ENCODE results near the gene PCBD2.

Gene PCBD2

DNA sequence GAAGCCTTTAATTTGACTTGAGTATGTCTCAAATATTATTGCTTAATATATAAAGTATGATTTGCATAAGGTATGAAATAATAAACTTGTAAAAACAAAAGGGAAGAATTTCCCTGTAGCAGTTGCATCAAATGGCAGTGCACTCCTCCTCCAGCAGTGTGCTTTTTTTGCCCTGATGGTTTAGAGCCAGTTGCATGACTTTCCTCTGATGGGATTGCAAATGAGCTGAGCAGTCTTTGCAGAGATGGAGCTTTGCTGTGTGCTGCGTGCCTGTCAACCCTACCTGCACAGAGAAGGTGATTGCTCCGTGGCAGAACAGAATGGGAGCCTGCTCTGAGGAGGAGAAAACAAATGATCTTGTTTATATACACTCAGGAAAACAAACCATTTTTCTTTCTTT lies 40.1 kb downstream of the PCBD2 start:
- no peak for DNase-seq (ENCODE audit: low read depth in 1 of 2, low spot score in 1 of 2)
- no peak for TF ChIP-seq JUND (IDR thresholded peaks at IDR 0.05; ENCODE audit: low read depth)
- in situ Hi-C loops (cut with HindIII; ENCODE audit: low pct_unique_long_range_greater_than_20kb, low sequenced_read_pairs), result no loop called here

DNA sequence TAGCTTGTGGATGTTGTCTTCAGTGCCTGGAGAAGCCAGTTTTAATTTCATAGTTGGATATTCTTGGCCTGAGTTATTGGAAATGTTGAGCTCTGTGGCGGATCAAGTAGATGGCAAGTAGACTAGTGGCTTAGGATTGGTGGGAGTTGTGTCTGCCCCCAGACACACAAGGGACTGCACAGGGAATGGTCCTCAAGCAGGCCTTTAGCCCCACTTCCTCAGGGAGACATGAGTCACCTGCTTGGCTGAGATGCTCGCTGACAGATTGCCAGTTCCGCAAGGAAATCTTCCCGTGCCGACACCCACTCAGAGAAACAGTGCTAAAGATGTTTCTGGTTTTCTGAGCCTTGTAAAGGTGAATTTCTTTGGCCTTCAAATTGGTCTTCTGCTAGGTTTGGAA lies 44.0 kb downstream of the PCBD2 start:
- DNase-seq (ENCODE audit: low read depth in 1 of 2, low spot score in 1 of 2), result no peak
- TF ChIP-seq JUND (IDR thresholded peaks at IDR 0.05; ENCODE audit: low read depth), result no peak
- in situ Hi-C loops (cut with HindIII; ENCODE audit: low pct_unique_long_range_greater_than_20kb, low sequenced_read_pairs), result no loop called here

DNA sequence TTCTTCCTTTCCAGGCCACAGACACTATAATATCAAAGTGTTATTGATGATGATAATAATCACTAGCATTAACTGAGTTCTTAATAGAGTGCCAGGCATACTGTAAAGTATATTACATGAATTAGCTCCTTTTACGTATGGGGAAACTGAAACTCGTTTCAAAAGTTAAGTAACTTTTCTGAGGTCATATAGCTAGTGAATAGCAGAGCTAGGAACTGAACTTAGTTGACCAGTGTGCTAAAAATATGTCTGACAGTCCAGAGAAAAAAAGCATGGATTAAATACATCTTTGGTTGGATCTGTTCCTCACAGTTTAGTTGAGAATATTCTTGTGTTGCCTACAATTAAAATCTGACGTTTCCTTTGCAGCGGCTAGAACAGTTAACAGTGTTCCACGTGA lies 44.4 kb downstream of the PCBD2 start:
- no peak for DNase-seq (ENCODE audit: low read depth in 1 of 2, low spot score in 1 of 2)
- TF ChIP-seq JUND (IDR thresholded peaks at IDR 0.05; ENCODE audit: low read depth), result no peak
- in situ Hi-C loops (cut with HindIII; ENCODE audit: low pct_unique_long_range_greater_than_20kb, low sequenced_read_pairs), result no loop called here

DNA sequence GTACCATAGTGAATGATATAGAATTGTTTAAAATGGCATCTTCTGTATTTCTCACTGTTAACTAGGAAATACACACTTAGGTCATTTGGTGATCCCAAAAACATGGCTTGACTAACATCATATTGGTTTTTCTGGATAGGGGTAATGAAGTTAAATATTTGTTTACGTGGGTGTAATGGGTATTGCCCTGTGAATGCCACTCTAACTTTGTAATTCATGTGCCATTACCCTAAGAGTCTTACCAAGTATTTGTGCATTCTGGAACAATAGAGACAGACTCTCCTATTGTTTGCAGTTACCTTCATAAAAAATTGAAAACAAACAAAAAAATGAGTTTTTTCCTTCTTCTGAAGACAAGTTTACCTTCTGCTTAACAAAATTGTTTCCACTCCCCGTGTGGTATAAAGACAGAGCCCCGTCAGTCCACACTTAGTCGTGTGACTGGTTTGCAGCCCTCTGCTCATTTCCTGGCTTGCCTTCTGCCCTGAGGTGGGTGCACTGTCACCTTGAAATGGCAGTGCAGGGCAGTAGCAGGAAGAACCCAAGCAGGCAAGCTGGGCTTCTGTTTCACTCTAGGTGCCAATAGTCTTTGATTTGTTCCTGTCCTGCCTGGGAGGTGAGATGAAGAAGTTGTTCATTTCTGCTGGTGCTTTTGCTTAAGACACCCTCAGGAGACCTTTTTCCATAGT lies 53.1 kb downstream of the PCBD2 start:
- TF ChIP-seq JUND (IDR thresholded peaks at IDR 0.05; ENCODE audit: low read depth), result no peak
- in situ Hi-C loops (cut with HindIII; ENCODE audit: low pct_unique_long_range_greater_than_20kb, low sequenced_read_pairs), result no loop called here
- DNase-seq (ENCODE audit: low read depth in 1 of 2, low spot score in 1 of 2), result peak in 1 of 2 experiments; percentile 32

DNA sequence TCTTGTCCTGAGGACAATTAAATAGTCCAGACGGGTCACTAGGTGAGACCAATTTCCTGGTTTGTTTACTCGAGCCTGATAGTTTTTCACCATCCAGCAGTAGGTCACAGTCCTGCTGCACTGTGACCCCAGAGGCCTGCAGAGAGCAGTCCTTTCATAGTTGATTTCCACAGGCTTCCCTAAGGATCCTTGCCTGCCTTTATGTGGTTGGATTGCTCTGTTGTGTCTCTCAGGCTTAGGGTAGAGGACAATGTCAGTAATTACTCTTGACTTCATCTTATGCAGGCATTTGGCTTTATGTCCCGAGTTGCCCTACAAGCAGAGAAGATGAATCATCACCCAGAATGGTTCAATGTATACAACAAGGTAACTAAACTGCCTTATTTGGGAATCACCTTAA lies 53.8 kb downstream of the PCBD2 start:
- in situ Hi-C loops (cut with HindIII; ENCODE audit: low pct_unique_long_range_greater_than_20kb, low sequenced_read_pairs), result no loop called here
- no peak for TF ChIP-seq JUND (IDR thresholded peaks at IDR 0.05; ENCODE audit: low read depth)
- no peak for DNase-seq (ENCODE audit: low read depth in 1 of 2, low spot score in 1 of 2)

DNA sequence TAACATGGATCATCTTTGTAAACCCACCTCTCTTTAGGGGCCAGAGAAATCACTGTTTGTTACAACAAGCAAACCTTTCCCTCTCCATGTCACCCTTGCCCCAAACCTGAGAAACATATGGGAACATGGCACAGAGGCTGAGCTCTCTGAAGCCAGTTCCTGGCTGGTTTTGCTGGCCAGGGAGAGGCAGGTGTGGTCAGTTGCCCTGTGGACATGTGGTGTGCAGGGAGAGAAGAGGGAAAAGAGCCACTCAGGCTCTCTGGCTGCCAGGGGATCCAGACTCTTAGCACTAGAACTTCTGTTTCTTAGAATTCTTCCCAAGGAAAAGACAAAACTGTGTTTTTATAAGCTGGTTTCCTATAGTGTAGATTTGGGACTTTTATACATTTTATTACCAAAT lies 58.2 kb downstream of the PCBD2 start:
- DNase-seq (ENCODE audit: low read depth in 1 of 2, low spot score in 1 of 2), result no peak
- in situ Hi-C loops (cut with HindIII; ENCODE audit: low pct_unique_long_range_greater_than_20kb, low sequenced_read_pairs), result no loop called here
- no peak for TF ChIP-seq JUND (IDR thresholded peaks at IDR 0.05; ENCODE audit: low read depth)

DNA sequence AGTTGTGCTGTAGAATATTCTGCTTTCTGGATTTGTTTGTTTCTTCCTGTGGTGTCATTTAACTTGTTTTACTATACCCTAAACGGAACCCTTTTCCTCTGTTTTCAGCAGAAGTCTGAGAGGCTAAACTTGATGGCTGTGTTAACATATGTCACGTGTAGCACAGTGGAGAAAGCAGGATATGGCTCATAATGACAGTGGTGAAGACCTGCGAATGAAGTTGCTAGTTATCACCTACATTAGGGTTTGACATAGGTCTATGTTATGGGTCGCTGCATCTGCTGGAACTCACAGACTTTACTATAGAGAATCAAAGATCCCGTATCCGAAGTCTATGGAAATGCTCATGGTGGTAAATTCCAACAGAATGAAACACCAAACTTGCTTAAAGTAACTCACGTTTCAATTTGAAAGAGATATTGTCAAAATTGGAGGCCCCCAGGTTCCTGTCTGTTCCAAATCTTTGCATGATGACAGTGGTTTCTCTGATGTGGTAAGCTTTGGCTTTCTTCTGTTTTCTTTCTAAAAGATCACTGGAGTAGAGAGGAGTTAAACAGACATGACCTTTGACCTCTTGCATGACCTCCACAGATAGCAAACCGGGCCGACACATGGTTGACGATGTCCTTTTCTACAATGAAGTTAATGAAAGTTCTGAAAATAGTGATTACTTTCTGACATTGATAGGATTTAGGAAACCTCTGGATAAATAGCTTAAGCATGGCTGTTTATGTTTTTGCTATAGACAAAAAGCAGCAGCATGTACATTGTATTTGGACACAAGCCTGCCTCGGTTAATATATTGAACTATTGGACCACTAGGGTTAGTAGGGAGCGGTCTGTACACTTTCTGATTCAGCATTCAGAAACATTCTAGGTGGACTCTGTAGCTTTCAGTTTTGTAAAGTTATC lies 59.7 kb downstream of the PCBD2 start:
- in situ Hi-C loops (cut with HindIII; ENCODE audit: low pct_unique_long_range_greater_than_20kb, low sequenced_read_pairs), result no loop called here
- no peak for DNase-seq (ENCODE audit: low read depth in 1 of 2, low spot score in 1 of 2)
- no peak for TF ChIP-seq JUND (IDR thresholded peaks at IDR 0.05; ENCODE audit: low read depth)

DNA sequence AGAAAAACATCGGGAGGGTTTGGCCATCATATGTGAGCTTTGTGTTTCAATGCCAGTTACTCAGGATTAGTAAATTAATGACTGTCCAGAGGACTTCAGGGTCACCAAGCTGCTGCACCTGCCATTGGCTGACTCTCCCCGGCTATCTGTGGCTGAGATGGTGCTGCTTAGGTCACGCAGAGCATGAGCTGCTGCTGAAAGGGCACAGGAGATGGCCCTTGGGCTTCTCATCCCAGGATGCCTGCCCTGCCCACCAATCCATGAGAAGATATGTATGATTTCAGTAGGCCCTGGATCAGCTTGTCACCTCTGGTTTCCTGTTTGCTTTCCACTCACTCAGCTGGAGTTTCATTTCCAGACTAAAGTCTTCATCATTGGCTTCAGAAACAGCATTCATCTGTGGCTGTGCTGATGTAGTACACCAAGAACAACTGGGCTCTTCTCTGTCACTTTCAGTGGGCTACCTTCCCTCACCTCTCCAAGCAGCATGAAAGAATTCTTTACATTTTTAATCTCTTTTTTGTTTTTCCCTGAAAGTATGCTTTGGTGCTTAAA lies 60.4 kb downstream of the PCBD2 start:
- TF ChIP-seq JUND (IDR thresholded peaks at IDR 0.05; ENCODE audit: low read depth), result no peak
- DNase-seq (ENCODE audit: low read depth in 1 of 2, low spot score in 1 of 2), result no peak
- in situ Hi-C loops (cut with HindIII; ENCODE audit: low pct_unique_long_range_greater_than_20kb, low sequenced_read_pairs), result no loop called here

DNA sequence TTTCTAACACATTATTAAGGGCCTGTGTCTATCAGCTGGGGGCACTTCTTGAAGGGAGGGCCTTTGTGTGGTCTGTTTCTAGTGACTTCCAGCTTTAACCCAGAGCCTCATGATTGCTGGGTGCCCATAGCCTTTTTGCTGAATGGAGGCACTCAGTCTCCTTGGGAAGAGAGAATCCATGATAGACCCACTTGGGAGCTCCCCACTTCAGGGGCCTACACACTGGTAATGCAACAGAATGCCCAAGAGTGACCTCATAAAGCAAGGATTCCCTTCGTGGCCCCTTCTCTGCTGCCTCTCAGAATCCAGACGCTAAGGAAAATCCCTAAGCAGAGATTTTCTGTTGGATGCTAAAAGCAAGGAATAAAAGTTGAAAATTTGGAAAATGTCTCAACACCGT lies 62.7 kb downstream of the PCBD2 start, which contains the start of gene CATSPER3:
Gene CATSPER3, plus strand, starts transcription at position 301 of the 400 bp plus-strand sequence. Its CDS starts 85 bp downstream, at position 386.
- no peak for DNase-seq (ENCODE audit: low read depth in 1 of 2, low spot score in 1 of 2)
- in situ Hi-C loops (cut with HindIII; ENCODE audit: low pct_unique_long_range_greater_than_20kb, low sequenced_read_pairs), result no loop called here
- TF ChIP-seq JUND (IDR thresholded peaks at IDR 0.05; ENCODE audit: low read depth), result no peak

DNA sequence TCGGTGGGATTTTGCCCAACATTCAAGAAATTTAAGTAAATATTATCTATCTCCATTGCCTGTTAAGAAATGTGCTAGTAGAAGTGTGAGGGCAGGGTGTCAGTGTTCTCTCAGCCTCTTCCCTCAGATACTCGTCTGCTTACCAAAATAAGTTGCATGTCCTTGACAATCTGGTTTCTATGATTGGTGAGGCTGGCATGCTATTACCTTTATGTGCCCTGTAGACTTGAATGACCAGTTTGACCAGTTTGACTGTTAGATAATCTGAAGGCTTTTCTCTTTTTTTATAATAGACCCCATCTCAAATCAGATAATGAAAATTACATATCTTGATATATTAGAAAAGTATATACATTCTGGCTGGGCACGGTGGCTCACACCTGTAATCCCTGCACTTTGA lies 63.1 kb downstream of the PCBD2 start:
- in situ Hi-C loops (cut with HindIII; ENCODE audit: low pct_unique_long_range_greater_than_20kb, low sequenced_read_pairs), result no loop called here
- peak in 1 of 2 experiments; percentile 79 for DNase-seq (ENCODE audit: low read depth in 1 of 2, low spot score in 1 of 2)
- no peak for TF ChIP-seq JUND (IDR thresholded peaks at IDR 0.05; ENCODE audit: low read depth)

DNA sequence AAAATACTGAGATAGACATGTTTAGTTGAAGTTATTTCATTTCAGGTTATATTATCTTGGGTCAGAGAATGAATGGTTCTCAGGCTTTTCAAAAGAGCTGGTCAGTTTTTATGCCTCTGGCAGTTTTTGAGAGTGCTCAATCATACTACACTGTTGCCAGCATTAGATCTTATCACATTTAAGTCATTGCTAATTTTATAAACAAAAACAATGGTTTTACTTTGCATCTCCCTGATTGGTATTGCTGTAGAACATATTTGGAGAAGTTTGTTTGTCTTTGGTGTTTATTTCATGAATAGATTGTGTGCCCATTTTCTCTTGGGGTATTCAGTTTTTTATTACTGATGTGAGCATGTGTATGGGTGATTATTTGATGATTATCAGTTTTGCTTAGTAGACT lies 64.2 kb downstream of the PCBD2 start:
- no peak for TF ChIP-seq JUND (IDR thresholded peaks at IDR 0.05; ENCODE audit: low read depth)
- DNase-seq (ENCODE audit: low read depth in 1 of 2, low spot score in 1 of 2), result peak in 1 of 2 experiments; percentile 57
- in situ Hi-C loops (cut with HindIII; ENCODE audit: low pct_unique_long_range_greater_than_20kb, low sequenced_read_pairs), result no loop called here

DNA sequence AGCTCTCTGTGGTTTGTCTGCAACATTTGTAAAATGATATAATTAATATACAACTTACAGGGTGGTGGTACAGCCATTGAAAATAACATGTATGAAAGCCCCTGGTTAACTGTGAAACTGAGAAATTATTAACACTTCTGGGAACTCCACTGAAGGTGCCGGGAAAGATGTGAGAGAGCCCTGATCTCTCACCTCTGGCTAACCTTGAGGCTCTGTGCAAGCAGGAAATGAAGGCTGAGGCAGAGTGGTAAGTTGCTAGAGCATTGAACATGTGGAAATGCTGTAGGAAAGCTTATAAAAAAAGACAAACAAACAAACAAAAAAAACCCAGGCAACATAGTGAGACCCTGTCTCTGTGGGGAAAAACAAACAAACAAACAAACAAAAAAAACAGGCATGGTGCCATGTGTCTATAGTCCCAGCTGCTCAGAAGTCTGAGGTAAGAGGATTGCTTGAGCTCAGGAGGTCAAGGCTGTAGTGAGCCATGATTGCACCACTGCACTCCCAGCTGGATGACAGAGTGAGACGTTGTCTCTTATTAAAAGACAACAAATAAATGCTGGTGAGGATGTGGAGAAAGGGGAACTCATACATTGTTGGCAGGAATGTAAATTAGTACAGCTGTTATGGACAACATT lies 70.3 kb downstream of the PCBD2 start:
- no peak for TF ChIP-seq JUND (IDR thresholded peaks at IDR 0.05; ENCODE audit: low read depth)
- in situ Hi-C loops (cut with HindIII; ENCODE audit: low pct_unique_long_range_greater_than_20kb, low sequenced_read_pairs), result no loop called here
- DNase-seq (ENCODE audit: low read depth in 1 of 2, low spot score in 1 of 2), result no peak

All from T47D (cell line).